LNCaP clone FGC (cell line): ENCODE results near the gene PPFIBP2.

Source experiments
- DNase-seq: peaks from one replicate; pipeline ENCODE4 v3.0.0-alpha.2; 2011; ENCODE audit warnings: low read depth
- H3K4me3 ChIP-seq: 2 replicates; pipeline ENCODE4 v1.5.1; 2011; ENCODE audit warnings: mild to moderate bottlenecking, low read depth, low read length, control low read depth
- TF ChIP-seq, protein P1 (sequence below): IDR thresholded peaks from 2 replicates; pipeline ENCODE4 v1.5.1; 2012; ENCODE audit warnings: mild to moderate bottlenecking; ENCODE audit not compliant: control insufficient read depth, insufficient read depth; ENCODE audit errors: extremely low read depth

Gene PPFIBP2

DNA sequence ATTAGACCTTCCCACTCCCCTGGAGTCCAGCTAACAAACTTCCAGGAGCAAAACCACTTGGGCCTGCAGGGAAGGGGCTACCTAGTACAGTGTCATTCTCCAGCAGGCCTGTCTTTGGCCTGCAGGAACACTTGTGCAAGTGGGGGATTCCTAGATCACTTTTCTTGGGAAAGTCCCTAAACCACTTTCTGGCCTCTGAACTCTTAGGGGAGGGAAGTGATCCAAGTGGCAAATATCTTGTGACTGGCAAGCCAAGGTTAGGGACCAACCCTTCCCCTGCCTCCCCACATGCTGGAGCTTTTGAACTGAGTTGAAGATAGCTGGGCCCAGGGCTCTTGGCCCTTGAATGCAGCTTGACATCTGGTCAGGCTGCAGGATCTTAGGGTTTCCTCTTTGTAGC, 17.2 kb downstream of the PPFIBP2 start:
- no peak overlapping the region for H3K4me3 ChIP-seq
- TF ChIP-seq, protein P1, sequence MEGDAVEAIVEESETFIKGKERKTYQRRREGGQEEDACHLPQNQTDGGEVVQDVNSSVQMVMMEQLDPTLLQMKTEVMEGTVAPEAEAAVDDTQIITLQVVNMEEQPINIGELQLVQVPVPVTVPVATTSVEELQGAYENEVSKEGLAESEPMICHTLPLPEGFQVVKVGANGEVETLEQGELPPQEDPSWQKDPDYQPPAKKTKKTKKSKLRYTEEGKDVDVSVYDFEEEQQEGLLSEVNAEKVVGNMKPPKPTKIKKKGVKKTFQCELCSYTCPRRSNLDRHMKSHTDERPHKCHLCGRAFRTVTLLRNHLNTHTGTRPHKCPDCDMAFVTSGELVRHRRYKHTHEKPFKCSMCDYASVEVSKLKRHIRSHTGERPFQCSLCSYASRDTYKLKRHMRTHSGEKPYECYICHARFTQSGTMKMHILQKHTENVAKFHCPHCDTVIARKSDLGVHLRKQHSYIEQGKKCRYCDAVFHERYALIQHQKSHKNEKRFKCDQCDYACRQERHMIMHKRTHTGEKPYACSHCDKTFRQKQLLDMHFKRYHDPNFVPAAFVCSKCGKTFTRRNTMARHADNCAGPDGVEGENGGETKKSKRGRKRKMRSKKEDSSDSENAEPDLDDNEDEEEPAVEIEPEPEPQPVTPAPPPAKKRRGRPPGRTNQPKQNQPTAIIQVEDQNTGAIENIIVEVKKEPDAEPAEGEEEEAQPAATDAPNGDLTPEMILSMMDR: no peak
- DNase-seq: no peak

DNA sequence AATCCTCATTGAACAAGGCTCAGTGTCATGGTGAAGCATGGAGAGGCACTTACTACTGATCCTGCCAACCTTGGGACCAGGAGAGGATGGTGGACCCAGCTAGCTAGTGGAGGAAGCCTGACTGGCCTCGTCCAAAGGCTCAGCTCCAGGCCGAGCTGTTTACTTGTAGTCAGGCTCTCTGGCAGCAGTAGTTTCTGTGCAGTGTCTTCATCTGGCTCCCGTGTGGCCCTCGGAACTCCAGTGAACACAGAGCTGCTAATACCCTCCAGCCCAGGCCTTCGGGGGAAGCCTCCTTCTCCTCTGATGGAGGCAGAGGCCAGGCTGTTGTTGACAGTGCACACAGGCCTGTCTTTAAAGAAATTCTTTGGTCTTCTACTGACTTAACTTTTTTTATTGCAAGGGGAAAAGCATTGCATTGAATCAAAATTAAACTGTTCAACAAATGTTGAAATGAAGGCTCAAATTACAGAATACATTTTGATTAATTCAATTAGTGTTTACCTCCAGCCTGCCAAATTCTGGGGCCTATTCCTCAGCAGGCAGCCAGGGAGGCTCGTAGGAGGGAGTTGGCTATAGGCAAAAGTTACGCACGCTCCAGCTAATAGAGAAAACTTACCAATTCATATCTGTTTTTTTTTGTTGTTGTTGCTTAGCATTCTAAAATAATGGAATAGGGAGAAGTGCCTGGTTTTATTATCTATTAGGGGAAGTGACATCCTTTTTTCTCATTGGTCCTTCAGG, 18.8 kb downstream of the PPFIBP2 start:
- TF ChIP-seq, protein P1: no peak

DNA sequence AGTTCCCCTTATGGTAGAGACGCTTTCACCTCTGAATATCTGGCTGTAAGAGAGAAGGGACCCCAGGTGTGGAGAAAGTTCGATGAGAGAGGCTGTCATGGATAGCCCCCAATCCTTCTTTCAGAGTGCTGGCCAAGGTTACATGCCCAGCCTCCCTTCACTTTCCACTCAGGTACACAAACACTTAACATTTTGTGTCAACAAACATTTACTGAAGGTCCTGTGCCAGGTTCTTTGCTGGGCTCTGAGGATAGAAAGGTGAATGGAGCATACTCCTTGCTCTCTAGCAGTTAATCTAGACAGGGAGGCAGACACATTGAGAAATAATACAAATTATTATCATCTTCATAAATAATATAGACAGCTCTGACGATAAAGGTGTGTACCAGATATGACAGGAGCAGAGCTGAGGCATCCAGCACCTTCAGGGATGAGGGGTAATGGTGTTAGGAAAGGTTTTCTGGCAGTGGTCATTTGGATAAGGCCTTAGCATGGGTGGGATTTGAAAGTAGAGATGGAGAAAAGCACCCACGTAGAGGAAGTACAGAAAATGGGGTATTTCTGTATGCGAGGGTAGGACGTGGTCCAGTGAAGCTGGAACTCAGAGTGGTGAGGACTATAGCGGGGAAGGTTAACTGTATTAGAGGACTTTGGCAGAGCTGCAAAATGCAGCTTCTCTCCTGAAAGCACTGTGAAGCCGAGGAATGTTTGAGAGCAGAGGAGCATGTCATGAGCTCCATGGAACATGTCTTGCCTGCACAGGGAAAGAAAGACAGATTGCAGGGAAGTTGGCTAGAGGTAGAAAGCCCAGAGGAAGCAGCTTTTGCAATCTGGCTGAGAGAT, 19.6 kb downstream of the PPFIBP2 start:
- TF ChIP-seq, protein P1: no peak
- no peak overlapping the region for H3K4me3 ChIP-seq
- DNase-seq: peak; percentile 61

More for the DNA sequence above, 18.8 kb downstream of the PPFIBP2 start:
- H3K4me3 ChIP-seq: no peak overlapping the region
- no peak for DNase-seq

DNA sequence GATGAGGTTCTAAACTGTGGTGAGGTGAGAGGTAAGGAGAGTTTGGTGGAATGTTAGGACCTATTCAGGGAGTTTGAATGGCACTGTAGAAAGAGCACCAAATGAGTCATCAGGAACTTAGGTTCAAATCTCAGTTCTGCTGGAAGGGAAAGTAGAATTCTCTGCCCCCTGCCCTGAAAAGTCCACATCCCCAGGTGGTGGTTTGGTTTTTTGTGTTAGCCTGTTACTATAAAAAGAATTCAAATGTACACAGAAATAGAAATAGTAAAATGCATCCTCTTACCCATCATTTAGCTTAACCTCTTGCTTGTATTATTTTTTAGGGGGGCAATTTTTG, 20.2 kb downstream of the PPFIBP2 start:
- no peak overlapping the region for H3K4me3 ChIP-seq
- TF ChIP-seq, protein P1: no peak
- no peak for DNase-seq

DNA sequence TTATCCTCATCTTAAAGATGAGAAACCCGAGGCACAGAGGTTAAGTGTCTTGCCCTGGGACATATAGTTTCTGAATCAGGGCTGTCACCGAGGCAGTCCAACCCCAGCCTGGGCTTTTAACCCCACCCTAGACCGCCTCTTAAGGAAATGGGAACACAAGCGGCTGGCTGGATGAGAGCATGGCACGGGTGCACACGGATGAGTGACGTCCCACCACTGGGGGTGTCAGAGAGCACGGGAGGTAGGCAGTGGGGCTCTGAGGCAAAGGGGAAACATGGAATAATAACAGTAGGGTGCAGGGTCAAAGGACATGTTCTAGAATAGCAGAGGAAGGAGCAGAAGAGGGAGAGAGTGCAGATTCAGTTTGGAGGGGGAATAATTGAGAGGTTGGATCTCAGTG, 22.3 kb downstream of the PPFIBP2 start:
- H3K4me3 ChIP-seq: no peak overlapping the region

DNA sequence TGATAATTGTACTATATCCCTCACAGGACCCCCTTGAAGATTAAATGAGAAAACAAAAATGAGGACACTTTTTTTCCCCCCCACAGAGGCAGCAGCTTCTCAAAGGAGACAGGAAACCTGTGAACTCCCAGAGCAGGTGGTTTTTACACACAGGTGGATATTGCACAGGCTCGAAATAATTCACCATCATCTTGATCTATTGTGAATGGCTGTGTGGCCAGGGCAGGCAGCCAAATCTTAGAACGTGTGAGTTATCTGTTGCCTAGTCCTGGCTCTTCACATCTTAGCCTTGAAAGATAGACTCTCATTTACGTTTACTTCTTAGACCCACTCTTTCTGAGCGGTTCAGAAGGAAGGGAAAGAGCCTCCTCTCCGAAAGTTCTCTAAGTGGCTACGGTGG, 23.5 kb downstream of the PPFIBP2 start:
- DNase-seq: no peak
- H3K4me3 ChIP-seq: no peak overlapping the region; the same call in 1 of the 2 replicates
- TF ChIP-seq, protein P1: no peak

More for the DNA sequence above, 22.3 kb downstream of the PPFIBP2 start:
- TF ChIP-seq, protein P1: 0 out of 2 replicates have a peak, but pooled peaks have one; percentile 2
- no peak for DNase-seq

DNA sequence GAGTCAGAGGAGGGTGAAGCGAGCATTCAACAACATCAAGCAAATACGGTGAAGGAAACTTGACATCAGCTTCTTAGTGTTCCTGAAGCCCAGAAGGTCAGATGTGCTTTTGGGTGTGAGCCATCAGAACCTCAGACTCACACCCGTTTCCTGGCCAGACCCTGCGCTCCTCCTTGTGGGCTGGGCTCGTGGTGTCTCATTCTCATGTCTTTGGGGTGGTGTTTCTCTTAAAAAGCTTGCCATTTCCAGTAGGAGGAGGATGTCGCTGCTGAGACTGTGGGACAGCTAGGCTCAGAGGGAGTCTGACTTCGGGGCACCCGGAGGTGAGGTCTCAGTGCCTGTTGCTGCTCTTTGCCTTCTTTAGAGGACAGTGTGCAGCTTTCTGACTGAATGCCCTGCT, 24.2 kb downstream of the PPFIBP2 start:
- TF ChIP-seq, protein P1: no peak
- H3K4me3 ChIP-seq: peak overlapping the region; percentile 42
- DNase-seq: peak; percentile 67
